Measurements from ENCODE around the gene GINS1.

DNA sequence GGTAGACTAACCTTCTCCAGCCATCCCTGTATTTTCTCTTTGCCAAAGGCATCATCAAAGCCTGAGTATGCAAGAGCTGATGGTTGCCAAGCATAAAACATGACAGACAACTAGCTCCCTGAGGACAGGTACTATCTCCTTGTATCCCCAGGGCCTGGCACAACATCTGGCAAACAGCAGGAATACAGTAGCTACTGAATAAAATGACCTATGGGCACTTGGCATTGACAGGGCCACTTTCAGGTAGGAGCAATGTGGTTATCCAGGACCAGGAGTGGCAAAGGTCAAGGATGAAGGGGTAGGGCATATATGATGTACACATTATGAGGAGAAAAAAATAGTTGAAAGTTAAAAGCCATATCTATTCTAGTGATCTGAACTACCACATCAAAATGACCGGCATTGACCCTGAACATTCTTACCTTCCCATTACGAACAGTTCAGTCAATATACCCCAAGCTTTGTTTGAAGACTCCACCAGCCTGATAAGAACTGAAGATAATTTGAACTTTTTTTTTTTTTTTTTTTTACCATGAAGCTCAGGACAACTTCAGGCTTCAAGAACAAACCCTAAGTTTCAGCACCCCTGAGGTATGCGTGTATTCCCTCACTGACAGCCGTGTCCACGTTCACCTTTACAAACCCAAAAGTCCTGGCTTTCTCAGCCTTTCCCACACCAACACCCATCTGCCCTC is 29.1 kb upstream of the GINS1 start:
- TF ChIP-seq, protein P1, sequence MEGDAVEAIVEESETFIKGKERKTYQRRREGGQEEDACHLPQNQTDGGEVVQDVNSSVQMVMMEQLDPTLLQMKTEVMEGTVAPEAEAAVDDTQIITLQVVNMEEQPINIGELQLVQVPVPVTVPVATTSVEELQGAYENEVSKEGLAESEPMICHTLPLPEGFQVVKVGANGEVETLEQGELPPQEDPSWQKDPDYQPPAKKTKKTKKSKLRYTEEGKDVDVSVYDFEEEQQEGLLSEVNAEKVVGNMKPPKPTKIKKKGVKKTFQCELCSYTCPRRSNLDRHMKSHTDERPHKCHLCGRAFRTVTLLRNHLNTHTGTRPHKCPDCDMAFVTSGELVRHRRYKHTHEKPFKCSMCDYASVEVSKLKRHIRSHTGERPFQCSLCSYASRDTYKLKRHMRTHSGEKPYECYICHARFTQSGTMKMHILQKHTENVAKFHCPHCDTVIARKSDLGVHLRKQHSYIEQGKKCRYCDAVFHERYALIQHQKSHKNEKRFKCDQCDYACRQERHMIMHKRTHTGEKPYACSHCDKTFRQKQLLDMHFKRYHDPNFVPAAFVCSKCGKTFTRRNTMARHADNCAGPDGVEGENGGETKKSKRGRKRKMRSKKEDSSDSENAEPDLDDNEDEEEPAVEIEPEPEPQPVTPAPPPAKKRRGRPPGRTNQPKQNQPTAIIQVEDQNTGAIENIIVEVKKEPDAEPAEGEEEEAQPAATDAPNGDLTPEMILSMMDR (IDR thresholded peaks at IDR 0.05): no peak
- no peak for TF ChIP-seq POLR2A (IDR thresholded peaks at IDR 0.05)
